HepG2 (cell line): Measurements from ENCODE around the gene TRPC3. TPM values are rescaled to one million over a fixed set of nuclear protein-coding genes. Genes with fewer than 3 reads are reported as not detected.

ENCODE experiments used
- ATAC-seq: fragments of 200-7000 bp; cut with Tn5 transposase; 3 replicates; pipeline ENCODE4 v1.9.1; 2020; ENCODE audit warnings: mild to moderate bottlenecking, moderate library complexity
- BruUV-seq: library from RNA; stranded (reverse); fragments of 400-500 nt; replicated peaks from 2 replicates; lab custom pipeline; 2021; lab: Mats Ljungman, UMichigan
- CTCF ChIA-PET: fragments of 300-600 bp; formaldehyde crosslinking; extraction: SDS; loops from one replicate; lab custom pipeline; 2021; ENCODE audit warnings: low total read pairs, inconsistent platforms, low intra/inter-chr PET ratio; lab: Yijun Ruan, JAX
- POLR2A ChIA-PET: fragments of 350-600 bp; sonication (Branson Sonifier 250); formaldehyde crosslinking; loops from one replicate; lab custom pipeline; 2020; ENCODE audit warnings: antibody characterized with exemption, inconsistent platforms; lab: Yijun Ruan, JAX
- DNase-seq: peaks from one replicate; pipeline ENCODE4 v3.0.0-alpha.2; 2015; ENCODE audit warnings: low spot score
- FAIRE-seq: peaks from 3 replicates; lab custom pipeline; 2011; peaks lifted over from hg19 to GRCh38; lab: Jason Lieb, UNC
- H2AFZ ChIP-seq: one replicate; pipeline ENCODE4 v1.6.1; 2011; ENCODE audit warnings: low read length, inconsistent platforms
- H3K27ac ChIP-seq: fragments of 300-600 bp; 3 replicates; pipeline ENCODE4 v1.8.0; 2011; ENCODE audit warnings: mixed run types, mild to moderate bottlenecking, mixed read lengths, low read length, inconsistent platforms; ENCODE audit not compliant: insufficient read depth; ENCODE audit errors: extremely low read length
- H3K27me3 ChIP-seq, 2 experiments: fragments of 200-600 bp in 1 of 2; 2 replicates in 1 of 2; 3 replicates in 1 of 2; pipeline versions ENCODE4 v1.6.0 to v1.8.0; 2011; ENCODE audit warnings: low read length in 2 of 2, mild to moderate bottlenecking in 2 of 2, moderate library complexity in 2 of 2, inconsistent platforms in 1 of 2; ENCODE audit not compliant: insufficient read depth in 2 of 2, control insufficient read depth in 1 of 2
- H3K36me3 ChIP-seq, 2 experiments: fragments of 200-600 bp in 1 of 2; replicated peaks in 1 of 2; 2 replicates in 1 of 2; 3 replicates in 1 of 2; pipeline versions ENCODE4 v1.5.1 to v1.8.0; 2011; ENCODE audit warnings: low read length in 2 of 2, inconsistent platforms in 1 of 2; ENCODE audit not compliant: insufficient read depth in 2 of 2, control insufficient read depth in 1 of 2
- H3K4me1 ChIP-seq: 2 replicates; pipeline ENCODE4 v1.5.1; 2012; ENCODE audit warnings: low read length, inconsistent platforms; ENCODE audit not compliant: insufficient read depth
- H3K4me2 ChIP-seq: 2 replicates; pipeline ENCODE4 v1.6.0; 2011; ENCODE audit warnings: low read depth, low read length, inconsistent platforms
- H3K4me3 ChIP-seq, 3 experiments: fragments of 200-600 bp in 1 of 3; sonication (generic), shearing (Covaris generic) in 1 of 3; replicated peaks in 1 of 3; 2 replicates each; pipeline ENCODE4 v1.5.1; 2011 to 2016; ENCODE audit warnings: low read length in 3 of 3, inconsistent platforms in 2 of 3, low read depth in 2 of 3, mild to moderate bottlenecking in 2 of 3, control low read depth in 1 of 3, mixed read lengths in 1 of 3; ENCODE audit not compliant: insufficient read depth in 1 of 3
- H3K79me2 ChIP-seq: one replicate; pipeline ENCODE4 v1.6.1; 2011; ENCODE audit warnings: low read length, inconsistent platforms; ENCODE audit not compliant: insufficient read depth
- H3K9ac ChIP-seq: 2 replicates; pipeline ENCODE4 v1.6.0; 2011; ENCODE audit warnings: mild to moderate bottlenecking, low read depth, low read length, inconsistent platforms; ENCODE audit not compliant: insufficient read depth
- H3K9me3 ChIP-seq: 2 replicates; pipeline ENCODE4 v1.5.1; 2012; ENCODE audit warnings: mild to moderate bottlenecking, low read length
- H4K20me1 ChIP-seq: 2 replicates; pipeline ENCODE4 v1.6.0; 2011; ENCODE audit warnings: inconsistent platforms, mild to moderate bottlenecking, low read length, moderate library complexity; ENCODE audit not compliant: insufficient read depth
- AHR ChIP-seq: IDR thresholded peaks from 2 replicates; pipeline ENCODE4 v1.6.1; 2018; ENCODE audit warnings: missing genetic modification reagents, missing compliant biosample characterization
- ARNT2 ChIP-seq: sonication (generic); formaldehyde crosslinking; IDR thresholded peaks from 2 replicates; pipeline ENCODE4 v1.8.0; 2022; ENCODE audit warnings: mild to moderate bottlenecking, low read depth, missing genetic modification reagents, moderate library complexity
- ASH2L ChIP-seq: fragments of 300-600, 200-600 bp; sonication (generic); IDR thresholded peaks from 2 replicates; pipeline ENCODE4 v1.7.0; 2017; ENCODE audit warnings: low read depth, mild to moderate bottlenecking, moderate library complexity, mixed read lengths, low read length; ENCODE audit not compliant: insufficient read length
- BCL6 ChIP-seq: IDR thresholded peaks from 2 replicates; pipeline ENCODE4 v1.6.1; 2016; ENCODE audit warnings: missing genetic modification reagents, missing compliant biosample characterization
- GABPB1 ChIP-seq: IDR thresholded peaks from 2 replicates; pipeline ENCODE4 v1.6.1; 2016; ENCODE audit warnings: mild to moderate bottlenecking, missing genetic modification reagents, moderate library complexity, missing compliant biosample characterization
- KLF6 ChIP-seq: IDR thresholded peaks from 2 replicates; pipeline ENCODE4 v1.8.0; 2016; ENCODE audit warnings: missing biosample characterization, missing genetic modification reagents
- TGIF2 ChIP-seq: IDR thresholded peaks from 2 replicates; pipeline ENCODE4 v1.6.1; 2016; ENCODE audit warnings: control low read depth, missing compliant biosample characterization
- ZFAT ChIP-seq: sonication (generic); formaldehyde crosslinking; conservative IDR thresholded peaks from 2 replicates; pipeline ENCODE4 v1.8.1; 2023; ENCODE audit warnings: missing genetic modification reagents, inconsistent platforms
- ZNF234 ChIP-seq: sonication (generic); formaldehyde crosslinking; conservative IDR thresholded peaks from 2 replicates; pipeline ENCODE4 v1.5.1; 2020; ENCODE audit warnings: mild to moderate bottlenecking, missing genetic modification reagents
- ZNF383 ChIP-seq: sonication (generic); formaldehyde crosslinking; IDR thresholded peaks from 2 replicates; pipeline ENCODE4 v1.4.0; 2020; ENCODE audit warnings: missing genetic modification reagents, mild to moderate bottlenecking, borderline replicate concordance
- ZNF777 ChIP-seq: sonication (generic); formaldehyde crosslinking; IDR thresholded peaks from 2 replicates; pipeline ENCODE4 v1.4.0; 2020; ENCODE audit warnings: missing genetic modification reagents
- WGBS: methylation state at CpG from one replicate; pipeline ENCODE4 v1.1.6; 2017; ENCODE audit warnings: low lambda C conversion rate; 5-methylcytosine and 5-hydroxymethylcytosine counted together
- in situ Hi-C: cut with HindIII; loops from 2 replicates; pipeline ENCODE4 v1.10.0; 2017; ENCODE audit warnings: low pct_unique_long_range_greater_than_20kb; ENCODE audit not compliant: extremely low pct_ligation_motif_present
- intact Hi-C: fragments of 100-400 bp; cut with micrococcal nuclease; formaldehyde crosslinking; loops from one replicate; pipeline ENCODE4 v1.10.0; 2022; ENCODE audit not compliant: unreplicated experiment
- polyA plus RNA-seq, 8 experiments: library from polyadenylated mRNA; depleted of rRNA in 3 of 8; stranded (reverse) in 7 of 8; unstranded in 1 of 8; fragments of >200 nt; fragmentation: Illumina TruSeq in 4 of 8; extraction: Trizol in 4 of 8; gene quantifications; 2 replicates each; pipeline versions ENCODE4 v1.2.1 to v1.2.3, GENCODE V29; 2011 to 2016; ENCODE audit warnings: low read depth in 4 of 8, missing spikeins in 1 of 8, mixed read lengths in 1 of 8; ENCODE audit not compliant: insufficient read depth in 1 of 8
- total RNA-seq, 5 experiments: library from RNA; depleted of rRNA; stranded (reverse); fragments of >200 nt; fragmentation: Illumina TruSeq; extraction: Trizol; gene quantifications; 2 replicates each; pipeline ENCODE4 v1.2.3, GENCODE V29; 2016; ENCODE audit warnings: low read depth in 1 of 5
- TF ChIP-seq, protein P1 (sequence below): sonication (generic); formaldehyde crosslinking; IDR thresholded peaks from 2 replicates; pipeline ENCODE4 v1.4.0; 2020; ENCODE audit warnings: missing genetic modification reagents
- TF ChIP-seq, protein P2 (sequence below): IDR thresholded peaks from 2 replicates; pipeline ENCODE4 v1.6.1; 2016; ENCODE audit warnings: control low read depth
- TF ChIP-seq, protein P3 (sequence below): sonication (generic); formaldehyde crosslinking; IDR thresholded peaks from 2 replicates; pipeline ENCODE4 v1.8.0; 2022; ENCODE audit warnings: mild to moderate bottlenecking, missing genetic modification reagents, moderate library complexity
- TF ChIP-seq, protein P4 (sequence below): sonication (generic); formaldehyde crosslinking; IDR thresholded peaks from 2 replicates; pipeline ENCODE4 v1.4.0; 2020; ENCODE audit warnings: missing genetic modification reagents
- TF ChIP-seq, protein P5 (sequence below): sonication (generic); formaldehyde crosslinking; IDR thresholded peaks from 2 replicates; pipeline ENCODE4 v1.4.0; 2020; ENCODE audit warnings: missing genetic modification reagents

Gene TRPC3
- total and polyA plus RNA-seq, 2 of the 13 experiments (the other 11 are each of a cell fraction or from before 2014, with no cell fraction given) = not detected

DNA sequence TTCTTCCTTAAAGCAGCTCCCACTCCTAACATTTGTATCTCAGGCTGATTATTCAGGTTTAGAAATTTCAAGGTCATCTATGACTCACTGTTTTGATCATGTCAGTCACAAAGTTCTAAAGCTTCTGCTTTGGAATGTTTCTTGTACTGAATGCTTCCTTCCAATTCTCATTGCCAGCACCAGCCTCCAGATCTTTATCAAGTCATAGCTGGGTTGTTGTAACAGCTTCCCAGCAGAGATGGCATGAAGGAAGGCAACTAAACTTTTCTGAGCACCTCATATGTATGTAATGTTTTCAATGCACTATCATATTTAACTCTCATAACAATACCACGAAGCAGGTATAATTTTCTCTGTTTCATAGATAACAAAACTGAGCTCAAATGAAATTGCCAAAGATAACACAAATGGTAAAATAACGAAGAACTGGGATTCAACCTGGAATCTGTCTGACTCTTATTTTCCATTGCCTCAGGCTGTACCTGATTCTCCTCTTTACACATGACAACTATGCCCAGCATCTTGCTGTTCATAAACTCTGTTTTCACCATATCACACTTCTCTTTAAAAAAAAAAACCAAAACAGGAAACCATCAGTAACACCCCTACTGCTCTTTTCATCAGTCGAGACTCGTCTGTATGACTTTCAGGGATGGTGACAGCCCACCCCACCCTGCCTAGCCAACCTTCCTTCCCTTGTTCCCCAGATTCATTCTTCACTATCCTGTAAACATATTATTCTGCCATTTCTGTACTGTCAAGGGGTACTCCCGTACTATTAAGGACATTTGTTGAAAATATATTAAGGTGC is 13.4 kb downstream of the TRPC3 start (continued):
- TF ChIP-seq GABPB1 = no peak

DNA sequence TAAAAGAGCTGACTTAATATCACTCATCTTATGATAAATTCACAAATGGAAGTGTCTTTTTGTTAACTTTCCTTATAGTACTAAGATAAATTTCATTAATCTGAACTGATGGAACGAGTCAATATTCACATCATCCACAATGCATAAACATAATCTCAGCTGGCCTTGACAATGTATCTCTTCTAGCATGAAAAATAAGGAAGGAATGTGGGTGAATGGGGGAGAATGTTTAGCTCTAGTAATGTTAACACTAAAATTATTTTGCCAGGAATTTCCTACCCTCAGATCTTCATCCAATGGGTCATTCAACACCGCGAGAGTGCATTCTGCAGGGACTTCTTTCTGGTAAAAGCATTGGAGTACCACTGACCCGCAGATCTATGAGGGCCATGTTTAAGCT is 15.8 kb downstream of the TRPC3 start:
- ChIA-PET POLR2A (interaction anchor here (0.5 kb wide), 1 partner anchor 353 kb away, joined by 3 read pairs; no protein-coding TSS in a partner anchor), CTCF (no interaction called here)
- 2% methylated on average over 4 of the region's 4 CpGs for WGBS
- H3K27me3 ChIP-seq = no peaks in the 10 kb centered on the region; a peak in 1 of 5 replicates
- H3K36me3 ChIP-seq = no peaks in the 10 kb centered on the region
- BruUV-seq = no TSS peak
- no peak overlapping the region for H3K4me3 ChIP-seq
- H2AFZ ChIP-seq = no peak overlapping the region
- H3K9me3 ChIP-seq = no peaks in the 10 kb centered on the region
- no peak for FAIRE-seq
- H4K20me1 ChIP-seq = no peaks in the 10 kb centered on the region
- in situ Hi-C loops (no loop called here), intact Hi-C loops (no loop called here)
- H3K27ac ChIP-seq = no peak overlapping the region
- ATAC-seq = no peak
- no peak overlapping the region for H3K4me2 ChIP-seq
- no peaks in the 10 kb centered on the region for H3K79me2 ChIP-seq
- H3K9ac ChIP-seq = no peak overlapping the region
- no peaks in the 10 kb centered on the region for H3K4me1 ChIP-seq
- DNase-seq = no peak
- TF ChIP-seq, protein P1, sequence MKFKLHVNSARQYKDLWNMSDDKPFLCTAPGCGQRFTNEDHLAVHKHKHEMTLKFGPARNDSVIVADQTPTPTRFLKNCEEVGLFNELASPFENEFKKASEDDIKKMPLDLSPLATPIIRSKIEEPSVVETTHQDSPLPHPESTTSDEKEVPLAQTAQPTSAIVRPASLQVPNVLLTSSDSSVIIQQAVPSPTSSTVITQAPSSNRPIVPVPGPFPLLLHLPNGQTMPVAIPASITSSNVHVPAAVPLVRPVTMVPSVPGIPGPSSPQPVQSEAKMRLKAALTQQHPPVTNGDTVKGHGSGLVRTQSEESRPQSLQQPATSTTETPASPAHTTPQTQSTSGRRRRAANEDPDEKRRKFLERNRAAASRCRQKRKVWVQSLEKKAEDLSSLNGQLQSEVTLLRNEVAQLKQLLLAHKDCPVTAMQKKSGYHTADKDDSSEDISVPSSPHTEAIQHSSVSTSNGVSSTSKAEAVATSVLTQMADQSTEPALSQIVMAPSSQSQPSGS (CRISPR knock-in tag) = no peak
- TF ChIP-seq, protein P2, sequence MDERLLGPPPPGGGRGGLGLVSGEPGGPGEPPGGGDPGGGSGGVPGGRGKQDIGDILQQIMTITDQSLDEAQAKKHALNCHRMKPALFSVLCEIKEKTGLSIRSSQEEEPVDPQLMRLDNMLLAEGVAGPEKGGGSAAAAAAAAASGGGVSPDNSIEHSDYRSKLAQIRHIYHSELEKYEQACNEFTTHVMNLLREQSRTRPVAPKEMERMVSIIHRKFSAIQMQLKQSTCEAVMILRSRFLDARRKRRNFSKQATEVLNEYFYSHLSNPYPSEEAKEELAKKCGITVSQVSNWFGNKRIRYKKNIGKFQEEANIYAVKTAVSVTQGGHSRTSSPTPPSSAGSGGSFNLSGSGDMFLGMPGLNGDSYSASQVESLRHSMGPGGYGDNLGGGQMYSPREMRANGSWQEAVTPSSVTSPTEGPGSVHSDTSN (CRISPR knock-in tag) = no peak
- TF ChIP-seq ASH2L (no peak), AHR (no peak), ARNT2 (CRISPR knock-in tag) (no peak), ZNF383 (CRISPR knock-in tag) (no peak), BCL6 (CRISPR knock-in tag) (no peak), ZNF777 (CRISPR knock-in tag) (no peak), KLF6 (no peak), ZFAT (CRISPR knock-in tag) (no peak), ZNF234 (CRISPR knock-in tag) (no peak), TGIF2 (CRISPR knock-in tag) (no peak)
- TF ChIP-seq, protein P3, sequence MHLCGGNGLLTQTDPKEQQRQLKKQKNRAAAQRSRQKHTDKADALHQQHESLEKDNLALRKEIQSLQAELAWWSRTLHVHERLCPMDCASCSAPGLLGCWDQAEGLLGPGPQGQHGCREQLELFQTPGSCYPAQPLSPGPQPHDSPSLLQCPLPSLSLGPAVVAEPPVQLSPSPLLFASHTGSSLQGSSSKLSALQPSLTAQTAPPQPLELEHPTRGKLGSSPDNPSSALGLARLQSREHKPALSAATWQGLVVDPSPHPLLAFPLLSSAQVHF (CRISPR knock-in tag) = no peak
- TF ChIP-seq, protein P4, sequence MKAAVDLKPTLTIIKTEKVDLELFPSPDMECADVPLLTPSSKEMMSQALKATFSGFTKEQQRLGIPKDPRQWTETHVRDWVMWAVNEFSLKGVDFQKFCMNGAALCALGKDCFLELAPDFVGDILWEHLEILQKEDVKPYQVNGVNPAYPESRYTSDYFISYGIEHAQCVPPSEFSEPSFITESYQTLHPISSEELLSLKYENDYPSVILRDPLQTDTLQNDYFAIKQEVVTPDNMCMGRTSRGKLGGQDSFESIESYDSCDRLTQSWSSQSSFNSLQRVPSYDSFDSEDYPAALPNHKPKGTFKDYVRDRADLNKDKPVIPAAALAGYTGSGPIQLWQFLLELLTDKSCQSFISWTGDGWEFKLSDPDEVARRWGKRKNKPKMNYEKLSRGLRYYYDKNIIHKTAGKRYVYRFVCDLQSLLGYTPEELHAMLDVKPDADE (CRISPR knock-in tag) = no peak
- TF ChIP-seq, protein P5, sequence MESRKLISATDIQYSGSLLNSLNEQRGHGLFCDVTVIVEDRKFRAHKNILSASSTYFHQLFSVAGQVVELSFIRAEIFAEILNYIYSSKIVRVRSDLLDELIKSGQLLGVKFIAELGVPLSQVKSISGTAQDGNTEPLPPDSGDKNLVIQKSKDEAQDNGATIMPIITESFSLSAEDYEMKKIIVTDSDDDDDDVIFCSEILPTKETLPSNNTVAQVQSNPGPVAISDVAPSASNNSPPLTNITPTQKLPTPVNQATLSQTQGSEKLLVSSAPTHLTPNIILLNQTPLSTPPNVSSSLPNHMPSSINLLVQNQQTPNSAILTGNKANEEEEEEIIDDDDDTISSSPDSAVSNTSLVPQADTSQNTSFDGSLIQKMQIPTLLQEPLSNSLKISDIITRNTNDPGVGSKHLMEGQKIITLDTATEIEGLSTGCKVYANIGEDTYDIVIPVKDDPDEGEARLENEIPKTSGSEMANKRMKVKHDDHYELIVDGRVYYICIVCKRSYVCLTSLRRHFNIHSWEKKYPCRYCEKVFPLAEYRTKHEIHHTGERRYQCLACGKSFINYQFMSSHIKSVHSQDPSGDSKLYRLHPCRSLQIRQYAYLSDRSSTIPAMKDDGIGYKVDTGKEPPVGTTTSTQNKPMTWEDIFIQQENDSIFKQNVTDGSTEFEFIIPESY (CRISPR knock-in tag) = no peak
